ENCODE measurements around the gene SPACA9.

- TF ChIP-seq POLR2A (IDR thresholded peaks at IDR 0.05; ENCODE audit: low read depth, low read length) = no peak
- TF ChIP-seq, protein P1, sequence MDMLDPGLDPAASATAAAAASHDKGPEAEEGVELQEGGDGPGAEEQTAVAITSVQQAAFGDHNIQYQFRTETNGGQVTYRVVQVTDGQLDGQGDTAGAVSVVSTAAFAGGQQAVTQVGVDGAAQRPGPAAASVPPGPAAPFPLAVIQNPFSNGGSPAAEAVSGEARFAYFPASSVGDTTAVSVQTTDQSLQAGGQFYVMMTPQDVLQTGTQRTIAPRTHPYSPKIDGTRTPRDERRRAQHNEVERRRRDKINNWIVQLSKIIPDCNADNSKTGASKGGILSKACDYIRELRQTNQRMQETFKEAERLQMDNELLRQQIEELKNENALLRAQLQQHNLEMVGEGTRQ (IDR thresholded peaks at IDR 0.05; ENCODE audit: low read depth, low read length) = no peak
Observed at GRCh38 chr9:132931178-132931735, 52.6 kb downstream of the SPACA9 start.
